Measurements from ENCODE around the gene DSTN. TPM values are rescaled to one million over a fixed set of nuclear protein-coding genes. Genes with fewer than 3 reads are reported as not detected.

Gene DSTN
- total RNA-seq, 1 donor from 2014 or later = 67.9 TPM

Other genes with a start within 250 kb of the DSTN start
- 3.3 TPM in 2 replicates for gene BFSP1, start 38.7 kb upstream of the DSTN start, total RNA-seq
- 77.1 and 81.5 TPM in 2 replicates for gene RRBP1, start 112.2 kb downstream of the DSTN start, total RNA-seq
- not detected in 2 replicates for gene BANF2, start 129.9 kb downstream of the DSTN start, total RNA-seq